Measurements from ENCODE around the gene ZFYVE21. TPM values are rescaled to one million over a fixed set of nuclear protein-coding genes. Genes with fewer than 3 reads are reported as not detected.

The ZFYVE21 gene
- polyA plus RNA-seq, 2 of the 4 experiments (the other 2 are of a cell fraction) = 28.7 to 33.0 TPM

DNA sequence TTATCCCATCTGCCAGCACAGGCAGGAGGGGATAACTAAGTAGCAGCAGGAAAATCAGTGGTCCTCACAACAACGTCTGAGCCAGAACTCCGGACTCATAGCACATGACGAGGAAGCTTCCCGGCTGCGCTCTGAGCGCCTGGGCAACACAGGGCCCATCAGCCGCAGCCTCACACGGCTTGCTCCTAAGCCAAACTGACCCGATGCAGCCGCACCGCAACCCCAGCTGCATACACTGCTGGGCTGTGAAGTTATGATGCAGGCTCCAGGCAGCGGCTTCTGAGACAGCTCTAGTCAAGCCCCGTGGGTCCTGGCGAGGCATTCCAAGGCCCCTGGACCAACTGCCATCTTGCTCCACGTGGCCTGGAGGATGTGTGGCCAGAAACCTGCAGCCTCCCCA is 28.1 kb downstream of the ZFYVE21 start:
- H3K4me2 ChIP-seq = no peak overlapping the region
- 88% methylated on average over 10 of the region's 15 CpGs for WGBS (ENCODE audit: missing lambda C conversion rate)
- CTCF ChIA-PET = interaction anchor here (1.1 kb wide), 1 partner anchor 21 kb away, joined by 3 read pairs; no protein-coding TSS in a partner anchor
- TF ChIP-seq BHLHE40 (IDR thresholded peaks at IDR 0.05; ENCODE audit: low read depth, low read length) (no peak), CEBPB (IDR thresholded peaks at IDR 0.05) (no peak), JUN (IDR thresholded peaks at IDR 0.05) (no peak), RARB (CRISPR knock-in tag; IDR thresholded peaks at IDR 0.05) (no peak), RNF2 (IDR thresholded peaks at IDR 0.05; ENCODE audit: borderline replicate concordance, low read depth) (no peak), EP300 (IDR thresholded peaks at IDR 0.05) (no peak), E2F6 (IDR thresholded peaks at IDR 0.05; ENCODE audit: borderline replicate concordance, low read depth) (no peak), JUNB (IDR thresholded peaks at IDR 0.05) (no peak), MAFK (IDR thresholded peaks at IDR 0.05; ENCODE audit: partially characterized antibody) (no peak), NR3C1 (IDR thresholded peaks at IDR 0.05) (no peak), HOXA7 (CRISPR knock-in tag; IDR thresholded peaks at IDR 0.05) (no peak)
- TF ChIP-seq, protein P1, sequence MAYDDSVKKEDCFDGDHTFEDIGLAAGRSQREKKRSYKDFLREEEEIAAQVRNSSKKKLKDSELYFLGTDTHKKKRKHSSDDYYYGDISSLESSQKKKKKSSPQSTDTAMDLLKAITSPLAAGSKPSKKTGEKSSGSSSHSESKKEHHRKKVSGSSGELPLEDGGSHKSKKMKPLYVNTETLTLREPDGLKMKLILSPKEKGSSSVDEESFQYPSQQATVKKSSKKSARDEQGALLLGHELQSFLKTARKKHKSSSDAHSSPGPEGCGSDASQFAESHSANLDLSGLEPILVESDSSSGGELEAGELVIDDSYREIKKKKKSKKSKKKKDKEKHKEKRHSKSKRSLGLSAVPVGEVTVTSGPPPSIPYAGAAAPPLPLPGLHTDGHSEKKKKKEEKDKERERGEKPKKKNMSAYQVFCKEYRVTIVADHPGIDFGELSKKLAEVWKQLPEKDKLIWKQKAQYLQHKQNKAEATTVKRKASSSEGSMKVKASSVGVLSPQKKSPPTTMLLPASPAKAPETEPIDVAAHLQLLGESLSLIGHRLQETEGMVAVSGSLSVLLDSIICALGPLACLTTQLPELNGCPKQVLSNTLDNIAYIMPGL (CRISPR knock-in tag; IDR thresholded peaks at IDR 0.05; ENCODE audit: borderline replicate concordance) = no peak
- TF ChIP-seq, protein P2, sequence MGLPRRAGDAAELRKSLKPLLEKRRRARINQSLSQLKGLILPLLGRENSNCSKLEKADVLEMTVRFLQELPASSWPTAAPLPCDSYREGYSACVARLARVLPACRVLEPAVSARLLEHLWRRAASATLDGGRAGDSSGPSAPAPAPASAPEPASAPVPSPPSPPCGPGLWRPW (IDR thresholded peaks at IDR 0.05) = no peak
- H3K9me3 ChIP-seq = no peaks in the 10 kb centered on the region
- no peak for ATAC-seq
- POLR2A ChIA-PET = no interaction called here
- FAIRE-seq = no peak
- no peaks in the 10 kb centered on the region for H3K4me1 ChIP-seq
- no peak for DNase-seq (ENCODE audit: low read depth in 1 of 2, low spot score in 1 of 2)
- no peak overlapping the region for H3K4me3 ChIP-seq
- no peak overlapping the region for H3K27ac ChIP-seq

- no peaks in the 10 kb centered on the region for H3K9me3 ChIP-seq
- 81% methylated on average over 15 of the region's 15 CpGs for WGBS (ENCODE audit: missing lambda C conversion rate)
- no peak overlapping the region for H3K27ac ChIP-seq
- H3K4me3 ChIP-seq = no peak overlapping the region
- ChIA-PET CTCF (no interaction called here), POLR2A (no interaction called here)
- no peak for ATAC-seq
- TF ChIP-seq POLR2A (IDR thresholded peaks at IDR 0.05; ENCODE audit: low read length) (no peak), CHD4 (IDR thresholded peaks at IDR 0.05; ENCODE audit: borderline replicate concordance) (no peak), HOXB5 (CRISPR knock-in tag; IDR thresholded peaks at IDR 0.05) (no peak), JUN (IDR thresholded peaks at IDR 0.05) (no peak), ZFP36 (IDR thresholded peaks at IDR 0.05; ENCODE audit: borderline replicate concordance, partially characterized antibody) (no peak), FOSL2 (IDR thresholded peaks at IDR 0.05) (no peak), FOSL2 (CRISPR knock-in tag; IDR thresholded peaks at IDR 0.05) (no peak), ZNF302 (CRISPR knock-in tag; IDR thresholded peaks at IDR 0.05) (no peak), EHF (CRISPR knock-in tag; IDR thresholded peaks at IDR 0.05) (no peak), FOSB (CRISPR knock-in tag; IDR thresholded peaks at IDR 0.05) (no peak), CHD2 (IDR thresholded peaks at IDR 0.05; ENCODE audit: low read length, partially characterized antibody) (no peak), PBX3 (IDR thresholded peaks at IDR 0.05) (no peak), BHLHE40 (IDR thresholded peaks at IDR 0.05; ENCODE audit: low read depth, low read length) (no peak), MAZ (IDR thresholded peaks at IDR 0.05; ENCODE audit: borderline replicate concordance, low read depth, low read length) (no peak), ATOH8 (CRISPR knock-in tag; IDR thresholded peaks at IDR 0.05; ENCODE audit: low read depth) (no peak), SREBF2 (IDR thresholded peaks at IDR 0.05) (no peak), RCOR1 (IDR thresholded peaks at IDR 0.05; ENCODE audit: low read depth, low read length) (no peak), ZC3H11A (IDR thresholded peaks at IDR 0.05) (no peak)
- no peak for FAIRE-seq
- no peak for DNase-seq (ENCODE audit: low read depth in 1 of 2, low spot score in 1 of 2)
- H3K4me1 ChIP-seq = no peaks in the 10 kb centered on the region
- H3K4me2 ChIP-seq = no peak overlapping the region
These were observed 29.2 kb downstream of the ZFYVE21 start for GRCh38 chr14:103744621-103745395.

Data from A549 (cell line).